Liver (tissue), 9 donors: ENCODE data around the gene DYRK1A. TPM values are rescaled to one million over a fixed set of nuclear protein-coding genes. Genes with fewer than 3 reads are reported as not detected.

Experiments
- DNase-seq: peaks from one replicate; pipeline ENCODE4 v3.0.0-alpha.2; 2017; ENCODE audit warnings: low spot score
- H3K27ac ChIP-seq, 2 donors: one replicate each; pipeline ENCODE4 v1.7.0; 2013; ENCODE audit warnings: inconsistent platforms in 2 of 2, low read length in 2 of 2, control low read depth in 1 of 2, low read depth in 1 of 2, mild to moderate bottlenecking in 1 of 2
- H3K27me3 ChIP-seq, 4 donors: one replicate each; pipeline versions ENCODE4 v1.6.1 to v1.7.0; 2013; ENCODE audit warnings: low read length in 3 of 4, inconsistent platforms in 1 of 4, mild to moderate bottlenecking in 1 of 4, moderate library complexity in 1 of 4; ENCODE audit not compliant: control insufficient read depth in 4 of 4, insufficient read depth in 4 of 4
- H3K36me3 ChIP-seq, 4 donors: one replicate each; pipeline versions ENCODE4 v1.6.1 to v1.7.0; 2013; ENCODE audit warnings: low read length in 3 of 4, mild to moderate bottlenecking in 3 of 4, low read depth in 1 of 4, moderate library complexity in 1 of 4; ENCODE audit not compliant: control insufficient read depth in 4 of 4, insufficient read depth in 3 of 4
- H3K4me1 ChIP-seq, 4 donors: one replicate each; pipeline versions ENCODE4 v1.6.1 to v1.7.0; 2013; ENCODE audit warnings: low read length in 3 of 4, mild to moderate bottlenecking in 3 of 4, moderate library complexity in 1 of 4; ENCODE audit not compliant: control insufficient read depth in 4 of 4, insufficient read depth in 4 of 4
- H3K4me3 ChIP-seq, 3 donors: one replicate each; pipeline versions ENCODE4 v1.6.1 to v1.7.0; 2013; ENCODE audit warnings: low read length in 3 of 3, control low read depth in 1 of 3, low read depth in 1 of 3, mild to moderate bottlenecking in 1 of 3
- H3K9ac ChIP-seq, 2 donors: one replicate each; pipeline ENCODE4 v1.7.0; 2013; ENCODE audit warnings: low read length in 2 of 2, mild to moderate bottlenecking in 2 of 2, moderate library complexity in 2 of 2, control low read depth in 1 of 2, low read depth in 1 of 2
- H3K9me3 ChIP-seq, 4 donors: one replicate each; pipeline versions ENCODE4 v1.6.1 to v1.7.0; 2013; ENCODE audit warnings: low read length in 3 of 4; ENCODE audit not compliant: control insufficient read depth in 4 of 4
- ATF3 ChIP-seq: IDR thresholded peaks from 2 replicates; pipeline ENCODE4 v1.6.1; 2016; ENCODE audit warnings: antibody characterized with exemption
- EGR1 ChIP-seq, 2 donors: IDR thresholded peaks; 2 replicates each; pipeline ENCODE4 v1.6.1; 2016 to 2018; ENCODE audit warnings: antibody characterized with exemption in 2 of 2, low read depth in 2 of 2
- FOXA1 ChIP-seq: IDR thresholded peaks from 2 replicates; pipeline ENCODE4 v1.6.1; 2016; ENCODE audit warnings: antibody characterized with exemption
- FOXA2 ChIP-seq: IDR thresholded peaks from 2 replicates; pipeline ENCODE4 v1.6.1; 2016; ENCODE audit warnings: antibody characterized with exemption
- GABPA ChIP-seq, 2 donors: IDR thresholded peaks in 1 of 2; conservative IDR thresholded peaks in 1 of 2; 2 replicates each; pipeline ENCODE4 v1.6.1; 2016; ENCODE audit warnings: antibody characterized with exemption in 2 of 2, mild to moderate bottlenecking in 1 of 2, moderate library complexity in 1 of 2
- HNF4A ChIP-seq, 2 donors: conservative IDR thresholded peaks; 2 replicates each; pipeline ENCODE4 v1.6.1; 2016; ENCODE audit warnings: antibody characterized with exemption in 2 of 2, mild to moderate bottlenecking in 2 of 2
- HNF4G ChIP-seq: IDR thresholded peaks from 2 replicates; pipeline ENCODE4 v1.6.1; 2016; ENCODE audit warnings: antibody characterized with exemption
- JUND ChIP-seq, 2 donors: IDR thresholded peaks; 2 replicates each; pipeline ENCODE4 v1.6.1; 2016; ENCODE audit warnings: antibody characterized with exemption in 2 of 2
- MAX ChIP-seq: IDR thresholded peaks from 2 replicates; pipeline ENCODE4 v1.6.1; 2016; ENCODE audit warnings: antibody characterized with exemption
- NR2F2 ChIP-seq: IDR thresholded peaks from 2 replicates; pipeline ENCODE4 v1.6.1; 2016; ENCODE audit warnings: antibody characterized with exemption
- RAD21 ChIP-seq, 2 donors: IDR thresholded peaks; 2 replicates each; pipeline ENCODE4 v1.6.1; 2016; ENCODE audit warnings: antibody characterized with exemption in 2 of 2, mild to moderate bottlenecking in 2 of 2
- REST ChIP-seq: IDR thresholded peaks from 2 replicates; pipeline ENCODE4 v1.6.1; 2016; ENCODE audit warnings: antibody characterized with exemption, mild to moderate bottlenecking
- RXRA ChIP-seq, 2 donors: IDR thresholded peaks; 2 replicates each; pipeline ENCODE4 v1.6.1; 2017 to 2018; ENCODE audit warnings: antibody characterized with exemption in 2 of 2, mild to moderate bottlenecking in 1 of 2
- SP1 ChIP-seq: IDR thresholded peaks from 2 replicates; pipeline ENCODE4 v1.6.1; 2018; ENCODE audit warnings: antibody characterized with exemption, mild to moderate bottlenecking
- TAF1 ChIP-seq: conservative IDR thresholded peaks from 2 replicates; pipeline ENCODE4 v1.6.1; 2016; ENCODE audit warnings: antibody characterized with exemption, mild to moderate bottlenecking
- YY1 ChIP-seq: IDR thresholded peaks from 2 replicates; pipeline ENCODE4 v1.6.1; 2016; ENCODE audit warnings: antibody characterized with exemption, mild to moderate bottlenecking
- ZBTB33 ChIP-seq: IDR thresholded peaks from 2 replicates; pipeline ENCODE4 v1.6.1; 2016; ENCODE audit warnings: antibody characterized with exemption
- WGBS: extraction: QIAGEN DNeasy Blood & Tissue Kit; methylation state at CpG from one replicate; pipeline ENCODE4 v1.1.7; 2013; 5-methylcytosine and 5-hydroxymethylcytosine counted together
- polyA plus RNA-seq, 2 donors: library from polyadenylated mRNA; stranded (reverse) in 1 of 2; unstranded in 1 of 2; fragments of 200-250 nt in 1 of 2; fragments of >200 nt in 1 of 2; fragmentation: Nextera tagmentation in 1 of 2; extraction: Ambion mirVana in 1 of 2; gene quantifications; one replicate each; pipeline versions ENCODE4 v1.2.1 to v1.2.3, GENCODE V29; 2013 to 2015
- total RNA-seq, 2 donors: library from RNA; depleted of rRNA; stranded (reverse); fragments of >200 nt; gene quantifications; one replicate each; pipeline ENCODE4 v1.2.3, GENCODE V29; 2014
- TF ChIP-seq, protein P1 (sequence below): fragments of 150-350 bp; IDR thresholded peaks from 2 replicates; pipeline ENCODE4 v1.5.1; 2017; ENCODE audit warnings: improper control_type of control experiment, low read depth, low read length; ENCODE audit not compliant: missing input control
- donor health status: healthy.
- donor health status: healthy.
- donor health status: healthy.
- donor health status: healthy.
- donor health status: healthy.

DYRK1A gene
- total and polyA plus RNA-seq, 4 donors = 5.1 to 58.3 (median 22.9) TPM

DNA sequence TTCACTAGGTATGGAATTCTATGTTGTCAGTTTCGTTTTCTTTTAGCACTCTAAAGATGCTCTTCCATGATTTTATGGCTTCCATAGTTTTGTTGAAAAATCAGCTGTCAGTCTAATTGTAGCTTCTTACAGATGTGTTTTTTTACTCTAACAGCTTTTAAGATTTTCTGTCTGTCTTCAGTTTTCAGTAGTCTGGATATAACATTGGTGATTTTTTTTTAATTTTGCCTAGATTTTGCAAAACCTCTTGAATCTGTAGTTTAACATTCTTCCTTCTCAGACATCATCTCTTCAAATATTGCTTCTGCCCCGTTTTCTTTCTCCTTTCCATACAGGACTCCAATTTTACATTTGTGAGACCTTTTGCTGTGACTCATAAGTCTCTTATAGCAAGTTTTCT is 17.9 kb upstream of the DYRK1A start:
- peaks cover 0 to 25% (median 1%) of the 10 kb centered on the region in 4 donors for H3K9me3 ChIP-seq
- peaks cover 0 to 2% (median 0%) of the 10 kb centered on the region in 4 donors for H3K36me3 ChIP-seq
- H3K27ac ChIP-seq = no peak overlapping the region
- no peaks in the 10 kb centered on the region for H3K27me3 ChIP-seq
- WGBS = 62% methylated on average over 2 of the region's 2 CpGs
- TF ChIP-seq JUND (IDR thresholded peaks at IDR 0.05) = no peak
- TF ChIP-seq RXRA (IDR thresholded peaks at IDR 0.05) = no peak
- TF ChIP-seq RAD21 (IDR thresholded peaks at IDR 0.05) = no peak
- no peak for TF ChIP-seq FOXA1
- TF ChIP-seq GABPA (IDR thresholded peaks at IDR 0.05 in 1 of 2, conservative IDR thresholded peaks at IDR 0.05 in 1 of 2) = no peak
- no peak for TF ChIP-seq HNF4A (conservative IDR thresholded peaks at IDR 0.05)
- no peak for TF ChIP-seq TAF1
- no peak for TF ChIP-seq EGR1 (IDR thresholded peaks at IDR 0.05; ENCODE audit: low read depth in 2 of 2)
- no peak for TF ChIP-seq MAX
- no peak for TF ChIP-seq ATF3
- TF ChIP-seq ZBTB33 = no peak
- no peak for TF ChIP-seq NR2F2
- TF ChIP-seq, protein P1, sequence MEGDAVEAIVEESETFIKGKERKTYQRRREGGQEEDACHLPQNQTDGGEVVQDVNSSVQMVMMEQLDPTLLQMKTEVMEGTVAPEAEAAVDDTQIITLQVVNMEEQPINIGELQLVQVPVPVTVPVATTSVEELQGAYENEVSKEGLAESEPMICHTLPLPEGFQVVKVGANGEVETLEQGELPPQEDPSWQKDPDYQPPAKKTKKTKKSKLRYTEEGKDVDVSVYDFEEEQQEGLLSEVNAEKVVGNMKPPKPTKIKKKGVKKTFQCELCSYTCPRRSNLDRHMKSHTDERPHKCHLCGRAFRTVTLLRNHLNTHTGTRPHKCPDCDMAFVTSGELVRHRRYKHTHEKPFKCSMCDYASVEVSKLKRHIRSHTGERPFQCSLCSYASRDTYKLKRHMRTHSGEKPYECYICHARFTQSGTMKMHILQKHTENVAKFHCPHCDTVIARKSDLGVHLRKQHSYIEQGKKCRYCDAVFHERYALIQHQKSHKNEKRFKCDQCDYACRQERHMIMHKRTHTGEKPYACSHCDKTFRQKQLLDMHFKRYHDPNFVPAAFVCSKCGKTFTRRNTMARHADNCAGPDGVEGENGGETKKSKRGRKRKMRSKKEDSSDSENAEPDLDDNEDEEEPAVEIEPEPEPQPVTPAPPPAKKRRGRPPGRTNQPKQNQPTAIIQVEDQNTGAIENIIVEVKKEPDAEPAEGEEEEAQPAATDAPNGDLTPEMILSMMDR = no peak
- TF ChIP-seq REST = no peak
- TF ChIP-seq YY1 = no peak
- no peak for TF ChIP-seq FOXA2
- no peak for TF ChIP-seq SP1
- TF ChIP-seq HNF4G = no peak
- no peak overlapping the region for H3K9ac ChIP-seq
- no peaks in the 10 kb centered on the region for H3K4me1 ChIP-seq
- DNase-seq = no peak
- no peak overlapping the region for H3K4me3 ChIP-seq
